GM19035 (cell line): ENCODE measurements around the gene OOSP1.
"Not testable (repeated sequence)": the region's sequence is repeated elsewhere in the genome, so short reads cannot be mapped to it uniquely, and the experiment has no call there.

Source experiments
- ATAC-seq: cut with Tn5 transposase; IDR thresholded peaks from one replicate; pipeline ENCODE4 v1.9.1; 2021; ENCODE audit not compliant: unreplicated experiment

The OOSP1 gene

GRCh38 chr11:59938132-59938531 is at the start of gene OOSP1:
Gene OOSP1 (plus strand): TSS chr11:59938432. CDS start chr11:59938455, 23 bp downstream.
- no peak for ATAC-seq

- no peak for ATAC-seq
Observed at GRCh38 chr11:59891781-59892181, 46.5 kb upstream of the OOSP1 start.

GRCh38 chr11:59894616-59895015 is 43.6 kb upstream of the OOSP1 start:
- no peak for ATAC-seq

- no peak for ATAC-seq
Observed at GRCh38 chr11:59898046-59898445, 40.2 kb upstream of the OOSP1 start.

- no peak for ATAC-seq
Observed at GRCh38 chr11:59898650-59899049, 39.6 kb upstream of the OOSP1 start.

- ATAC-seq: no peak
Observed at GRCh38 chr11:59899532-59899931, 38.7 kb upstream of the OOSP1 start.

- no peak for ATAC-seq
Observed at GRCh38 chr11:59900366-59901126, 37.7 kb upstream of the OOSP1 start.

- no peak for ATAC-seq
Observed at GRCh38 chr11:59901306-59901705, 36.9 kb upstream of the OOSP1 start.

- ATAC-seq: not testable (repeated sequence)
Observed at GRCh38 chr11:59903569-59903968, 34.7 kb upstream of the OOSP1 start.

- no peak for ATAC-seq
Observed at GRCh38 chr11:59918480-59918879, 19.8 kb upstream of the OOSP1 start.

- ATAC-seq: no peak
Observed at GRCh38 chr11:59918987-59919589, 19.1 kb upstream of the OOSP1 start.

- ATAC-seq: no peak
Observed at GRCh38 chr11:59923813-59924212, 14.4 kb upstream of the OOSP1 start.

- ATAC-seq: no peak
Observed at GRCh38 chr11:59931688-59932087, 6.5 kb upstream of the OOSP1 start.

- ATAC-seq: no peak
Observed at GRCh38 chr11:59938718-59939117, 486 bp downstream of the OOSP1 start.

GRCh38 chr11:59939482-59939881 is 1.2 kb downstream of the OOSP1 start:
- ATAC-seq: no peak

GRCh38 chr11:59941091-59941490 is 2.9 kb downstream of the OOSP1 start:
- ATAC-seq: no peak

GRCh38 chr11:59943997-59944714 is 5.9 kb downstream of the OOSP1 start:
- no peak for ATAC-seq

- ATAC-seq: no peak
Observed at GRCh38 chr11:59944720-59945119, 6.5 kb downstream of the OOSP1 start.

- no peak for ATAC-seq
Observed at GRCh38 chr11:59953463-59954218, 15.4 kb downstream of the OOSP1 start.

GRCh38 chr11:59954219-59954847 is 16.1 kb downstream of the OOSP1 start:
- ATAC-seq: no peak

GRCh38 chr11:59957094-59957493 is 18.9 kb downstream of the OOSP1 start:
- ATAC-seq: no peak
